Measurements from ENCODE around the gene AK9.

AK9 gene

DNA sequence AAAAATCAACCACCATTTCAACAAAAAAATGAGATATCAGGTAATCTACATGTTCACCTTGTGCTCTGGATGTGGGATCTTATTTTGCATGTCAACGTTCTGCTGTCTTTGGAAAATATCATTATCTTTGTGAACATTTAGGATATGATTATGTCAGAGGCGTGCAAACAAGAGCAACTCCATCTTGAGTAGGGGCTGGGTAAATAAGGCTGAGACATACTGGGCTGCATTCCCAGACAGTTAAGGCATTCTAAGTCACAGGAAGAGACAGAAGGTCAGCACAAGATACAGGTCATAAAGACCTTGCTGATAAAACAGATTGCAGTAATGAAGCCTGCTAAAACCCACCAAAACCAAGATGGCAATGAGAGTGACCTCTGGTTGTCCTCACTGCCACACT is 179.2 kb downstream of the AK9 start:
- DNase-seq (ENCODE audit: low spot score) = no peak

DNA sequence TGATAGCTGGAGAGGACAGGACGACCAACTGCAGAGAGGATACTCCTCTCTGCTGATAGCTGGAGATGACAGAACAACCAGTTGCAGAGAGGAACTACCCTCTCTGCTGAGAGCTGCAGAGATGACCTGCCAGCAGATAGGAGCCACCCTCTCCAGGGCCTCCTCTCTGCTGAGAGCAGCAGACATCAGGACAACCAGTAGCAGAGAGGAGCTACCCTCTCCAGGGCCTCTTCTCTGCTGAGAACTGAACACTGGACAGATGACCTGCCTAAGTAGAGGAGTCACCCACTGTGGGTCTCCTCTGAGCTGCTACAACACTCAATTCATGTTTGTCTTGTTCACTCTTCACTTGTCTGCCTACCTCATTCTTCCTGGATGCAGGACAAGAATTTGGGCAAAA is 180.6 kb downstream of the AK9 start:
- DNase-seq (ENCODE audit: low spot score) = no peak

DNA sequence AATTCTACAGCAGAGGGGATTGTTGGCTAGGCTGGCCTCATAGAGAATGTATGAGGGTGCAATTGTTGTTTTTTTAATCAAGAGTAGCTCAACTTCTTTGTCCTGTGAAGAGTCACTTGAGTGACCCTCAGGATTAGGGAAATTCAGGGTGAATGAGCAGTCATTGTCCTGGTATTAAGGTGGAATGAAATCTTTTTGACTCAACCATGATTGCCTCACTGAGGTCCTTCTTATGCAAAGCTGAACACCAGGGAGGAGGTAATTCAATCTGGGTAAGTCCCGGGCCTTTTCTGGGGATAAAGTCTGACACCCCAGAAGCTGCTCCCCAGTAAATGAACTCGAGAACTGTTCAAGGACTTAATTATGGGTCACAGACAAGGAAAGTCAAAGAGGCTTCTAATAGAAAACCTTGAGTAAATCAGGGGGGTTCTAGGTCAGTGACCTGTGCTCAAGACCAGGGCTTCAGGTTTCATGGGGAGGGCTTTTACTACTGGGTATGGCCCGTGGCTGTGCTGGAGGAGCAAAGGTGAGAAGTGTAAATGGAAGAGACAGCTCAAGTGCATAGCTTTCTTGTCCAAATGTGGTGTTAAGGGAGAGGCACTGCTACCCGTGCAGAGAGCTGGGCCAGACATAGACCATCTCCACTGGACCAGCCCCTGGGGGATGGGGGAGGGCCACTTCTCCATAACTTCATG is 182.7 kb downstream of the AK9 start:
- no peak for DNase-seq (ENCODE audit: low spot score)

DNA sequence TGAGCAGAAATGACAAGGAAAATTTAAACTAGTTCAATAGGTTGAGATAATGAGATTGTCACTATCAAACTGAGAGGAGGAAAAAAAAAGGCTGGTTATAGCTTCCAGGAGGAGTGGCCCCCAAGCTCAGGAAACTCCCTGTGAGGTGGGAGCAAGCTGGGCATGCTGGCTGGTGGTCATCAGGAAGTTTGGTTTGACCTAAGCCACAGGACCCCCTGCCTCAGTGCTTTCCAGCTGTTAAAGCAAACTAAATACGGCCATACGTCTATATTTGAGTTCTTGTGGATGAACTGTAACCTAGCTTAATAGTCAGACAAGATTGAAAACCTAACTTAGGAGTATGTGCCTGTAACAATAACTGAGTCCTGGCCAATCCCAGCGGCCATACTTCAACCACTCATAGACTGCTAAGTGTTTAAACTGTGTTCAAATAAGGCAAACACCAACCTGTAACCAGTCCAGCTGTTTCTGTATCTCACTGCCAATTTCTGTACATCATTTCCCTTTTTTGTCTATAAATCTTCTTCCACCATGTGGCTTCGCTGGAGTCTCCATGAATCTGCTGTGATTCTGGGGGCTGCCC is 183.4 kb downstream of the AK9 start:
- no peak for DNase-seq (ENCODE audit: low spot score)

GRCh38 chr6:109506841-109507240 is 184.2 kb downstream of the AK9 start:
- DNase-seq (ENCODE audit: low spot score) = no peak

DNA sequence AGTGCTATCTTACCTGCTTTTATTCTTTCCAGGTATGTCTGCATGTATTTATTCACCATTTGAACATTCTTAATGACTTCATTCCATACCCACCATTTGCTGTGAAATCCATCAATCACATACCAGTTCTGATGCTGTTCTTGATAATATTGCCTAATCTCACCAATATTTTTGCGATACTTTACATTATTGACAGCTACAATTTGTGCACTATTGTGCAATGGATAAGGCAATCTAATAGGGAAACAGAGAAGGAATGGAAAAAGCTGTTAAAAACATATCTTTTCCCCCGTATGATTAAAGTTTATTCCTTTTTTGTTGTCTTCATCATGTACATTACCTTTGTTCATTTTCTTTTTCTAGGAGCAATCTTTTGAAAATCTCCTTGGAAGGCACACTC is 184.7 kb downstream of the AK9 start:
- no peak for DNase-seq (ENCODE audit: low spot score)

DNA sequence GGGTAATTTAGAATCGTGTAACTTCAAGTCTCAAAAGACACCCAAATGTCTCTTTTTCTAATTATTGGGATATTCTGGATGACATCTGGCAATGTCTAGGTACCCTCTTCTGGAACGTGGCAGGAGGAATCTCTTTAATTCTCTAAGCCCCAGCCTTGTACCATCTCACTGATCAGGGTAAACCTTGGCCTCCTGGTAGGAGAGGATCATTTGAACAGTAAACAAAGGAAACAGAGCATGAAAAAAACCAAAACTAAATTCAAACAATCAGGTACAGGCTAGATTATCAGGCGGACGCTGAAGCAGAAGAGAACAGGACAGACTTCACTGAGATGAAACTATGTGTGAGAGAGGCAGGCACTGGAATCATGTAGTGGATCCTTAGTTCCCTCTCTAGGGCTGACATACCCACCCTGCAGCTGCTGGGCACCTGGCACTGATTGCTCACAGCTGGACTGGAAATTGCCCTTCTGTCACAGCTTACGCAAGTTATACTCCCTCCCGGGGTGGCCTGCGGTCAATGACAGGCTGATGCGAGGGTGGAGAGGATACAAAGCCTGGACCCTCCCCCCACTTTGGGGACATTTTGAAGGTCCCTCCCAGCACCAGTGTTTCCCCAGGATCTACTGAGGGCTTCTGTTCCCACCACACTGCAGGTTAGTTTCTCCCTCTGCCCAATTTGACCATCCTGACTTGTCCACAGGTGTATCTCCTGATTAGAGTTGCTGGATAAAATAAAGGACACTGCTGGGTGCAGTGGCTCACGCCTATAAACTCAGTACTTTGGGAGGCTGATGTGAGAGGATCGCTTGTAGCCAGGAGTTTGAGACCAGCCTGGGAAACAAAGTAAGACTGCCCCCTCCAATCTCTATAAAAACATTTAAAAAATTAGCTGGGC is 187.4 kb downstream of the AK9 start:
- DNase-seq (ENCODE audit: low spot score) = no peak

GRCh38 chr6:109498936-109499335 is 192.1 kb downstream of the AK9 start:
- no peak for DNase-seq (ENCODE audit: low spot score)

DNA sequence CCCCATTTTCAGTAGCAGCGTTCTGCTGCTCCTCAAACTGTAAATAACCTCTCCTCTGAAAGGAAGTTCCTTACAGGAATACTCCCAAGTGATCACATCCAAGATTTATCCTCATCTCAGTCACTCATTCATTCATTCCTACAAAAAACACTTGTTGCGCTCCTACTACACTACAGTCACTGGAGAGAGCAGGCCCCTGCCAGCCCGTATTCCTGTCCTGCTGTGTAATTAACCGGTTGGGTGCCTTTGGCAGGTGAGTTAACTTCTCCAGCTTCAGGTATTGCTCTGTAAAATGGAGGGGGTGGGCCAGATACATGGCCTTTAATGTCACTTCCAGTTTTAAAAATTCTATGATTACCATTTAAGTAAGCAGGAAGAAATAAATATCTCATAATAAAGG is 192.9 kb downstream of the AK9 start:
- DNase-seq (ENCODE audit: low spot score) = no peak

DNA sequence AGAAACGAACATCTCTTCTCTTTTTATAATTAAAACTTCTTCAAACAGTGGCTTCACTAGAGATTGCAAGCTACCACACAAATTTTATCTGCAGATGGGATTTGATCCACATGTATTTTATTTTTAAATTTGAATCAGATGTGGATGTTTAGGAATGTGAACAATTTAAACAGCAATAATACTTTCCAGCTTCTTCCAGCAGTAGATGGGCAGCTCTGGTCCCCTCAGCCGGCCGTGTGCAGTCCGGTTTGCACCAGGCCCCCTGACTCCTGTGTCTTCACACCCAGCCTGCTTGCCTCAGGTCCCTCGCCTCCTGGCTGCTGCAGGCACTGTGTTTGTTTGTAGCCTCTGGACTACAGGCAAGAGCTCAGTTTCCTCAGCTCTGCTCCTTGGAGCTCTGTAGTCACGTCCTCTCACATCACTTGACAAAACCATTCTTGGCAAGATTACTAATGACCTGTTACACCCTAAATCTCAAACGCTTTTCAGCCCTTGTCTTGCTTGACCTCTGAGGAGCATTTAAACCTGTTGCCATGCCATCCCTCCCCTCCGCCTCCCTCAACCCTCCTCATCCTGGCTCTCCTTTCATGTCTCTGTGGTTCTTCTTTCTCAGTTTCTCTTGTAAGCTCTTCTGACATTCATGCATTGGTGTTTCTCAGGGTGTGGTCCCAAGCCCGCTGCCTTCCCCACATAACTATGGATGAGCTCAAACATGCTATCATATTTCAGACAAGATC is 194.8 kb downstream of the AK9 start:
- DNase-seq (ENCODE audit: low spot score) = no peak

- no peak for DNase-seq (ENCODE audit: low spot score)
These were observed 197.1 kb downstream of the AK9 start for GRCh38 chr6:109493865-109494264.

- DNase-seq (ENCODE audit: low spot score) = no peak
These were observed 199.6 kb downstream of the AK9 start for GRCh38 chr6:109491207-109491938.

GRCh38 chr6:109490713-109491112 is 200.3 kb downstream of the AK9 start:
- DNase-seq (ENCODE audit: low spot score) = no peak

- DNase-seq (ENCODE audit: low spot score) = no peak
These were observed 203.0 kb downstream of the AK9 start for GRCh38 chr6:109488001-109488400.

DNA sequence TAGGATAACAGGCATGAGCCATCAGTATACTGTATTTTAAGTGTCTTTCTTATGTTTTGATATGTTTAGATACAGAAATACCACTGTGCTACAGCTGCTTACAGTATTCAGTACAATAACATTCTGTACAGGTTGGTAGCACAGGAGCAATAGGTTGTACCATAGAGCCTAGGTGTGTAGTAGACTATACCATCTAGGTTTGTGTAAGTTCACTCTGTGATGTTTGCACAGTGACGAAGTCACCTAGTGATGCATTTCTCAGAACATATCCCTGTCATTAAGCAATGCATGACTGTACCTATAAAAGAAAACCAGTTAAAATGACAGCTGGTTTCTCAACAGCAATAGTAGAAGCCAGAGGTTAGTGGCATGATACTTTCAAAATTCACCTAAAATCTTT is 204.9 kb downstream of the AK9 start:
- no peak for DNase-seq (ENCODE audit: low spot score)

DNA sequence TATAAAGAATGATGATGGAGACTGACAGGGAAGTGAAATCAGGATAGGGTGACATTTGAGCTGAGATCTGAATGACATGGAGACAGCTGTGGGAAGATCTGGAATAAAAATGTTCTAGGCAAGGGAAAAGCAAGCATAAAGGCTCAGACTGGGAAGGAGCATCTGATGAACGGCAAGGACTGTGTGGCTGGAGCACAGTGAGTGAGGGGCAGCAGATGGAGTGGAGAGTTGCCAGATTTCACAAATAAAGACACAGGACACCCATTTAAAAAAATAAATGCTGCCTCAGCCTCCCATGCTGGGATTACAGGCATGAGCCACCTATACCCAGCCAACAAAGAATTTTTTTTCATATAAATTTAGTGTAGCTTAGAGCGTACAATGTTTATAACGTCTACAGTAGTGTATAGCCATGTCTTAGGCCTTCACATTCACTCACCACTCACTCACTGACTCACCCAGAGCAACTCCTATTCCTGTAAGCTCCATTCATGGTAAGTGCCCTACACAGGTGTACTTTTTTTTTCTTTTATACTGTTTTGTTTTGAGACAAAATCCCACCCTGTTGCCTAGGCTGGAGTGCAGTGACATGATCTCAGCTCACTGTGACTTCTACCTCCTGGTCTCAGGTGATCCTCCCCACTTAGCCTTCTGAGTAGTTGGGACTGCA is 205.6 kb downstream of the AK9 start:
- no peak for DNase-seq (ENCODE audit: low spot score)

- peak; percentile 41 for DNase-seq (ENCODE audit: low spot score)
These were observed 206.9 kb downstream of the AK9 start for GRCh38 chr6:109484122-109484521.

DNA sequence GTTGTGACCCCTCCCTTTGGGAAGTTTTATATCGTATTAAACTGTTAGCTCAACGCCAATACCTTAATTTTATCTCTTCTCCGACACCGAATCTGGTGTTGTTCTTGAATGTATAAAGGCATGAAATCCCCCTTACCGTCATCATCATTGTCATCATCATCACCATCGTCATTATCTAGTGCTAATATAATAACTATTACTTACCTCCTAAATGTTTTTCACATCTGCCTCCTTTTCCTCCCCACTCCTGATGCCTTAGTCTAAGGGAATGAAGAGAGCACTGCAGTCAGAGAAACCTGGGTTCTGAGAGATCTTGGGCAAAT is 207.3 kb downstream of the AK9 start:
- DNase-seq (ENCODE audit: low spot score) = peak; percentile 48

DNA sequence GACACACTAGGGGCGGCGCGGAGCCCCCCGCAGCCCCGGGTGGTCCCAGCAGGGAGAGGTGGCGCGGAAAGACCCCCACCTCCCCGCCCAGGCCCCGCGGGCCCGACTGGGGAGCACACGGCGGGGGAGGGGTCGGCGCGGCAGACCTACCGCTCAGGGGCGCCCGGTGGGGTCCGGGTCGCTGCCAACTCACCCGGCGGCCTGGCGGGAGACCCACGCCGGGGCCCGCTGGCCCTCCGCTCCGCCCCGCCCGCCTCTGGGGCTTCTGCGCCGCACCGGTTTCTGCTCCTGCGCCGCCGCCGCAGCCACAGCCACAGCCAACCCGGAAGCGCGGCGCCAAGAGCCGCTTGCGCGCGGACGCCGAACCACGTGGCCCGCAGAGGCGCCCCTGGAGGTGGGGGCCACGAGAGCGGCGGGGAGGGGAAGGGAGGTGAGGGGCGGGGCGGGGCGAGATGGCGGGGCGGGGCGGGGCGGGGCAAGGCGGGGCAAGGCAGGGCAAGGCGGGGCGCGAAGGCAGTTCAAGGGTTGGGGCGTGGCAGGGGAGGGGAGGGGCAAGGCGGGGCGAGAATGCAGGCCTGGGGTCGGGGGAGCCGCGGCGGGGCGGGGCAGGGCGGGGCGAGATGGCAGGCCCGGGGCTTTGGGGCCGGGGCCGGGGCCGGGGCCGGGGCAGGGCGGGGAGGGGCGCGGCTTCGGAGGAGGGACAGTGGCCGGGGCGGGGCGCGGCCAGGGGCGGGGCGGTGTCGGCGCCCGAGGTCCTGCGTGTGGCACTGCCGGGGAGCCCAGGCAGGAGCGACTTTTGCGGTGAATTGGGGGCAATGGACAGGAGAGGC is 207.9 kb downstream of the AK9 start, which contains the start of gene ZBTB24:
Gene ZBTB24 (minus strand): TSS at position 315 of the 830 bp plus-strand sequence. CDS start 1,193 bp downstream, outside the sequence.
- DNase-seq (ENCODE audit: low spot score) = peak; percentile 81

- DNase-seq (ENCODE audit: low spot score) = no peak
These were observed 210.0 kb downstream of the AK9 start for GRCh38 chr6:109480993-109481480.
